Esophagus muscularis mucosa (tissue), 4 donors: ENCODE measurements around the gene BCL11B. TPM values are rescaled to one million over a fixed set of nuclear protein-coding genes. Genes with fewer than 3 reads are reported as not detected.

Source experiments
- DNase-seq: peaks from one replicate; pipeline ENCODE4 v3.0.0-alpha.2; 2017; ENCODE audit errors: extremely low spot score
- H3K27ac ChIP-seq, 4 donors: fragments of 200-600 bp; sonication (generic); replicated peaks in 1 of 4; 1 replicate in 3 of 4; 2 replicates in 1 of 4; pipeline ENCODE4 v1.5.1; 2016 to 2019; ENCODE audit warnings: mild to moderate bottlenecking in 1 of 4
- H3K27me3 ChIP-seq, 4 donors: fragments of 200-600 bp; sonication (generic); one replicate each; pipeline versions ENCODE4 v1.5.1 to v1.6.0; 2016 to 2019
- H3K36me3 ChIP-seq, 4 donors: fragments of 200-600 bp; sonication (generic); one replicate each; pipeline ENCODE4 v1.5.1; 2016 to 2019
- H3K4me1 ChIP-seq, 4 donors: fragments of 200-600 bp; sonication (generic); one replicate each; pipeline ENCODE4 v1.5.1; 2016 to 2019
- H3K4me3 ChIP-seq, 4 donors: fragments of 200-600 bp; sonication (generic); 1 replicate in 2 of 4; 2 replicates in 2 of 4; pipeline ENCODE4 v1.5.1; 2016 to 2019; ENCODE audit warnings: mild to moderate bottlenecking in 4 of 4, moderate library complexity in 1 of 4
- H3K9me3 ChIP-seq, 4 donors: fragments of 200-600 bp; sonication (generic); 1 replicate in 3 of 4; 2 replicates in 1 of 4; pipeline ENCODE4 v1.5.1; 2016 to 2019
- EP300 ChIP-seq: sonication (generic); formaldehyde crosslinking; IDR thresholded peaks from one replicate; pipeline ENCODE4 v1.6.1; 2017; ENCODE audit warnings: antibody characterized with exemption
- POLR2A ChIP-seq: fragments of 450-650 bp; IDR thresholded peaks from one replicate; pipeline ENCODE4 v1.6.1; 2017; ENCODE audit warnings: antibody characterized with exemption, moderate library complexity, mild to moderate bottlenecking, low read depth
- POLR2AphosphoS5 ChIP-seq, 2 donors: sonication (generic); formaldehyde crosslinking; IDR thresholded peaks; one replicate each; pipeline ENCODE4 v1.6.1; 2017; ENCODE audit warnings: antibody characterized with exemption in 2 of 2
- WGBS: methylation state at CpG from one replicate; pipeline ENCODE4 v1.1.5; 2018; 5-methylcytosine and 5-hydroxymethylcytosine counted together
- intact Hi-C: fragments of 100-400 bp; cut with DNase I; formaldehyde crosslinking; loops from one replicate; pipeline ENCODE4 v1.15.1; 2023
- total RNA-seq, 4 donors: library from RNA; depleted of rRNA; stranded (reverse); fragments of >200 nt; gene quantifications; one replicate each; pipeline versions ENCODE4 v1.1.0 to v1.2.1, GENCODE V29; 2016
- TF ChIP-seq, protein P1 (sequence below), 3 experiments: fragments of 200-600 bp in 2 of 3; fragments of 450-650 bp in 1 of 3; sonication (generic) in 2 of 3; IDR thresholded peaks; one replicate each; pipeline ENCODE4 v1.5.1; 2017 to 2019; ENCODE audit warnings: antibody characterized with exemption in 3 of 3, mild to moderate bottlenecking in 2 of 3, moderate library complexity in 1 of 3

The BCL11B gene
- total RNA-seq, 4 donors from 2014 or later, result 0.34 to 0.65 (median 0.46) TPM

DNA sequence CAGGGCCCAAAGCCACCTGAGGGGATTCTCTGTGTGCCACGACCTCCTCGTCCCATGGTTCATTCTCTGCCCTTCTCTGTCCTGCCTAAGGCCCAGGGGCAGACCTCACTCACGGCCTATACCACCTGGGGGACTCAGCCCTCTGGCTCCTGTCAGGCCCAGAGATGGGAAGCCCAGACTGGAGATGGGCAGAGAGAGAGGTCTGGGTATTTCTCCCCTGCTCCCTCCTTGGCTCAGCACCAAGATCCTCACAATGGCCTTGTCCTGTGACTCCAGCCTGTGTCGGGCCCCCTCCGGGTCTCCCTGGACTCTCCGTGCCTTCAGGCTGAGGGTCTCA lies 46.9 kb upstream of the BCL11B start:
- H3K27me3 ChIP-seq, result peaks cover 0 to 59% (median 0%) of the 10 kb centered on the region in 4 donors

DNA sequence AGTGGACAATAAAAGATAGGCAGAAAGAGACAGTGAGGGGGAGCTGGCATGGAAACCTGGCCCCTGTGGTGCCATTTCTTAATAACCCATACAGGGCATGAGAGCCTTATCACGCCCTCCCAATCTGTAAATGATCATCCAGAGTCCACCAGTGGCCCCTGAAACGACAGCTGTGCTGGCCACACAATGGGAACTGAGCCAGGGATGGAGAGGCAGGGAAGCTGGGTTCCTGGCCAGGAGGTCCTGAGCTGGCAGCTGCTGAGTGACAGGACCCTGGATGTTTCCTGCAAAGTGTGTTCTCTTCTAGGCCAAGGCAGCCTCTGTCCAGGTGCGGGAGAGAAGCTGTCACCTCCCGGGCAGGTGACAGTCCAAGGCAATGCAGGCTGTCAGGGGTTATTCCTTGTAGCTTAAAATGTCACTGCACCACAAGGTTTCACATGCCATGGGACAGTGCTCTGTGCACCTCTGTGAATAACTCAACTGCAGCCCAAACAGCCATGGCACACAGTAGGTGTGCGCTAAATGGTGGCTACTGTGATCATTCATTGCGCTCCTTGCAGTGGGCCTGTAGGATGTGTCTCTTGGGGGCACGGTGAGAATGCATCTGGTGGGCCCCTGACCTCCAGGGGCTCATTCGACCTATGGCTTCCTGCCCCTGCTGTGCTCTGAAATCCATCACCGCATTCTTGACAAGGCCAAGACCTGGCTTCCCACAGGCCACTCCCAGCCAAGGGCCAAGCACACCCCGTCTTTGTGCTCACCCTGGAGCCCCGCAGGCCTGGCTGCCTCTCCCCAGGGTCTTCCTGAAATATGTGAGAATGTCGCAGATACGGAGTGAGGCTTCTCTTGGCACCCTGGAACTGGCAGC lies 46.3 kb upstream of the BCL11B start:
- H3K27ac ChIP-seq, result no peak overlapping the region
- DNase-seq, result peak; percentile 50
- H3K27me3 ChIP-seq, result peaks cover 0 to 55% (median 0%) of the 10 kb centered on the region in 4 donors
- H3K4me3 ChIP-seq, result no peak overlapping the region
- WGBS, result 81% methylated on average over 7 of the region's 13 CpGs
- TF ChIP-seq POLR2A (no peak), POLR2AphosphoS5 (IDR thresholded peaks at IDR 0.05) (no peak), EP300 (no peak)
- TF ChIP-seq, protein P1, sequence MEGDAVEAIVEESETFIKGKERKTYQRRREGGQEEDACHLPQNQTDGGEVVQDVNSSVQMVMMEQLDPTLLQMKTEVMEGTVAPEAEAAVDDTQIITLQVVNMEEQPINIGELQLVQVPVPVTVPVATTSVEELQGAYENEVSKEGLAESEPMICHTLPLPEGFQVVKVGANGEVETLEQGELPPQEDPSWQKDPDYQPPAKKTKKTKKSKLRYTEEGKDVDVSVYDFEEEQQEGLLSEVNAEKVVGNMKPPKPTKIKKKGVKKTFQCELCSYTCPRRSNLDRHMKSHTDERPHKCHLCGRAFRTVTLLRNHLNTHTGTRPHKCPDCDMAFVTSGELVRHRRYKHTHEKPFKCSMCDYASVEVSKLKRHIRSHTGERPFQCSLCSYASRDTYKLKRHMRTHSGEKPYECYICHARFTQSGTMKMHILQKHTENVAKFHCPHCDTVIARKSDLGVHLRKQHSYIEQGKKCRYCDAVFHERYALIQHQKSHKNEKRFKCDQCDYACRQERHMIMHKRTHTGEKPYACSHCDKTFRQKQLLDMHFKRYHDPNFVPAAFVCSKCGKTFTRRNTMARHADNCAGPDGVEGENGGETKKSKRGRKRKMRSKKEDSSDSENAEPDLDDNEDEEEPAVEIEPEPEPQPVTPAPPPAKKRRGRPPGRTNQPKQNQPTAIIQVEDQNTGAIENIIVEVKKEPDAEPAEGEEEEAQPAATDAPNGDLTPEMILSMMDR (IDR thresholded peaks at IDR 0.05), result no peak
- H3K36me3 ChIP-seq, result no peaks in the 10 kb centered on the region
- H3K4me1 ChIP-seq, result peaks cover 0 to 7% (median 0%) of the 10 kb centered on the region in 4 donors
- H3K9me3 ChIP-seq, result no peaks in the 10 kb centered on the region
- intact Hi-C loops, result no loop called here

More for the DNA sequence above, 46.9 kb upstream of the BCL11B start:
- intact Hi-C loops, result no loop called here
- Histone ChIP-seq H3K9me3 (no peaks in the 10 kb centered on the region), H3K36me3 (no peaks in the 10 kb centered on the region), H3K4me3 (no peak overlapping the region), H3K27ac (no peak overlapping the region), H3K4me1 (peaks cover 0 to 7% (median 0%) of the 10 kb centered on the region in 4 donors)
- DNase-seq, result no peak
- 93% methylated on average over 6 of the region's 6 CpGs for WGBS
- TF ChIP-seq POLR2A, result no peak

DNA sequence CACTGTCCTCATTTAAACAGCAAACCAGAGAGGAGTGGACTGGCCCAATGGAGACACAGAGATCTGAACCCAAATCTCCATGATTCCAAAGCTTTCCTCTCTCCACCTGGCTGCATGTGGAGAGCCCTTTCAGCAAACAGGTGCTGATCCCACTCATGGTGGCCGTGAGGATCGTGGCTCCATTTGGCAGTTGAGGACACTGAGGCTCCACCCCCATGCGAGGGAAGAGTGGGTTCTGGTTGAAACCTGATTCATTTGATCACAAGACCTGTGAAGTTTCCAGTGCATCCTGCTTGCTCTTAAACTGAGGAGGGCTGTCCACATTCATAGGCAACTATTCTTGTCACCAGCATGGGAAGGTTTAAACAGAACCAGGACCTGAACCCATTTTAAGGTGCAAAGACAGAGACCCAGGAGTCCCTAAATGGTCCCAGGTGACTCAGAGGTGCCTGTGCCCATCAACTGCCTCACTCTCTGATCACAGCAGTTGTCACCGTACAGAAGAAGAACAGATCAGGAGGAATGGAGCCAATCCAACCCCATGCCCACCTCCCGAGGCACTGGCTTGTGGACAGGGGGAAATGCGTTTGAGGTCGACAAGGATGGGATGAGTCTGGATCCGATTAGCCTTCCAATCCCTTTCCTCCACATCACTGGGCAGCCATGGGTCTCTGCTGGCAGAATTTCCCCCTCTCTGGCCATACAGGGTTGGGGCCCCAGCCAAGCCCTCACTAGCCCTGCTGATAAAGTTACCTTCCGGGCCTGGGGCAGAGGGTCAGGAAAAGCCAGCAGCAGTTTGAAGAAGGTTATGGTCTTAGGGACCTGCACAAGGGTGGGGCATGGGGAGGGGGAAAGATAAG lies 45.5 kb upstream of the BCL11B start:
- Histone ChIP-seq H3K4me3 (no peak overlapping the region), H3K9me3 (peaks cover 0 to 1% (median 0%) of the 10 kb centered on the region in 4 donors), H3K4me1 (peaks cover 0 to 7% (median 0%) of the 10 kb centered on the region in 4 donors), H3K27ac (no peak overlapping the region), H3K36me3 (no peaks in the 10 kb centered on the region), H3K27me3 (peaks cover 0 to 49% (median 0%) of the 10 kb centered on the region in 4 donors)
- 81% methylated on average over 7 of the region's 9 CpGs for WGBS
- TF ChIP-seq, protein P1 (IDR thresholded peaks at IDR 0.05), result no peak
- TF ChIP-seq POLR2AphosphoS5 (IDR thresholded peaks at IDR 0.05) (no peak), EP300 (no peak), POLR2A (no peak)
- intact Hi-C loops, result no loop called here
- DNase-seq, result peak; percentile 80

DNA sequence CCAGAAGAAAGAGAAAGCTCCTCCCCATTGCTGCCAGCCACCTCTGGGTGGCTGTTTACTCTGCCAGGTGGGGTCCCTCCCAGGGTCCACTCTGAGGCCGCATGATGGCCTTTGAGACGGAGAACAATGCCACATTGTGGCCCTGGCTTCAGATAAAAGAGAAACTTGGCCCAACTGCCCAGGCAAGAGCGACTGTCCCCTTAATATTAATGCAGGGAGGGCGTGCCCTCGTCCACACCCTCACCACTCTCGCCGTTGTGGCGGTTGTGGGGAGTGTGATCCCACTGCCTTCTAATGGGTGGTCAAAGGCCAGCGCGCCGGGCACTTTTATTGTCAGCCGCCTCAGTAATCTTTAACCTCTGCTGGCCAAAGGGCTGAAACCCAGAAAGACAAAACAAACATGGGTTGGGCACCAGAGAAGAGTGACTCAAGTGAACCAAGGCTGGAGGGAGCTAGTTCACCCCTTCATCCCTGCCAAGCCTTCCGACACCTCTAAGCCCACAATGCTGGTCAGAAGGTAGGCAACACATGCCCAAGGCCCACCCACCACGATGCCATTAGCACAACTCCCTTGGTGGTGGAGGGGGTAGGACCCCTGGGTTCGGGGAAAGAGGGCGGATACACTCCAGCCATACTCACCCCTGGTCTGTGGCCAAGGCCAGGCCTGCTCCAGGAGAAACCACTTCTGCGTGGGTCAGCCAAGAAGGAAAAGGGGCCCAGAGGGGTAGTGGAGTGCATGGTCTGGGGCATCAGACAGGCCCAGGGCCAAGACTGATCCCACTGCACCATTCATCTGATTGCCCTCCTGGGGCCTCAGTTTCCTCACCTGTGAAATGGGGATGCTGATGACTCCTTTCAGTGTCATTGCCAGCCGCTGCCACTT lies 44.5 kb upstream of the BCL11B start:
- H3K27ac ChIP-seq, result no peak overlapping the region
- peaks cover 0 to 4% (median 2%) of the 10 kb centered on the region in 4 donors for H3K9me3 ChIP-seq
- peaks cover 0 to 43% (median 0%) of the 10 kb centered on the region in 4 donors for H3K27me3 ChIP-seq
- no peak for DNase-seq
- WGBS, result 94% methylated on average over 16 of the region's 18 CpGs
- no peaks in the 10 kb centered on the region for H3K36me3 ChIP-seq
- no peak overlapping the region for H3K4me3 ChIP-seq
- TF ChIP-seq POLR2A (no peak), EP300 (no peak), POLR2AphosphoS5 (IDR thresholded peaks at IDR 0.05) (no peak)
- TF ChIP-seq, protein P1 (IDR thresholded peaks at IDR 0.05), result no peak
- H3K4me1 ChIP-seq, result peaks cover 0 to 7% (median 0%) of the 10 kb centered on the region in 4 donors
- intact Hi-C loops, result no loop called here
